Measurements from ENCODE around the gene ATP5ME. TPM values are rescaled to one million over a fixed set of nuclear protein-coding genes. Genes with fewer than 3 reads are reported as not detected.

ATP5ME gene
- total RNA-seq, 6 experiments from 2014 or later = 78.2 to 225 (median 162) TPM

DNA sequence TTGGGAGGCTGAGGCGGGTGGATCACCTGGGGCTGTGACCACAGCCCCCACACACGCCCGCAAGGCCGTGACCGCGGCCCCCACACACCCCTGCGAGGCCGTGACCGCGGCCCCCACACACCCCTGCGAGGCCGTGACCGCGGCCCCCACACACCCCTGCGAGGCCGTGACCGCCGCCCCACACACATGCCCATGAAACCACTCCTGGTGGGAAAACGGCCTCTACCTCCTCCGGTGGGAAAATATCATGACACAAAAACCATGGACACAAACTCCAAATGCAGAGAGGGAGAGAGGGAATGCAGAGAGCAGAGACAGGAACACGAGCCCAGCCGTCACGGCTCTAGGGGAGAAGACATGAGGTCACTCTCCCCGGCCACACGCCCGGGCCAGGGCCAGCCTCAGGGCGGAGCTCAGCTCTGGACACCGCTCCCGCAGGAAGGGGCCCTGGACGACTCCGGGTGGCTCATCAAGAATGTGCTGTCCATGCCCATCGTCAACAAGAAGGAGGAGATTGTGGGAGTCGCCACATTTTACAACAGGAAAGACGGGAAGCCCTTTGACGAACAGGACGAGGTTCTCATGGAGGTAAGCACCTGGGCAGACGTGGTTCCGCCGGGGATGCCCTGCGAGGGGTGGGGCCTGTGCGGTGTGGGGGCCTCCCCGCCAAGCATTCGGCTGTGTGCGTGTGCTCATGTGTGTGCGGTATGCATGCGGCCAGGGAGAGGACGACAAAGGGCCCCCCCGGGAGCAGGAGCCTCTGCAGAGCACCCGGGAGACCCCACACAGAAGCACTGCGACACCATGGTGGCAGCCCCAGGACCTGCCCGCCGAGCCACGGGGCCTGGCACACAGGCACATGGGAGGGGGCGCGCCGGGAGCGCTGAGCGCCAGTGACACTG lies 17.4 kb downstream of the ATP5ME start:
- TF ChIP-seq POLR2A (IDR thresholded peaks at IDR 0.05) (no peak), CTCF (IDR thresholded peaks at IDR 0.05) (no peak)
- H3K27ac ChIP-seq = no peak overlapping the region
- DNase-seq (peak in 2 of 3 donors; percentile 20 to 48), ATAC-seq (no peak)
- H3K4me1 ChIP-seq = no peaks in the 10 kb centered on the region
- no peak overlapping the region for H3K4me3 ChIP-seq
- no peaks in the 10 kb centered on the region for H3K27me3 ChIP-seq
- whole genome bisulfite sequencing (ENCODE audit: insufficient coverage, low coverage, low lambda C conversion rate, missing lambda C conversion rate) = 79% methylated on average over 18 of the region's 58 CpGs
- intact Hi-C loops (cut with DNase I) = no loop called here
- H3K36me3 ChIP-seq = no peaks in the 10 kb centered on the region
- no peaks in the 10 kb centered on the region for H3K9me3 ChIP-seq

- no peak for TF ChIP-seq CTCF (IDR thresholded peaks at IDR 0.05)
- TF ChIP-seq POLR2A (IDR thresholded peaks at IDR 0.05) = no peak
- Histone ChIP-seq H3K27ac (no peak overlapping the region), H3K4me3 (no peak overlapping the region), H3K36me3 (no peaks in the 10 kb centered on the region), H3K9me3 (no peaks in the 10 kb centered on the region), H3K4me1 (no peaks in the 10 kb centered on the region), H3K27me3 (no peaks in the 10 kb centered on the region)
- no CpG with 5 or more reads among the region's 26 CpGs for WGBS (ENCODE audit: insufficient coverage, low coverage, low lambda C conversion rate, missing lambda C conversion rate)
- ATAC-seq = peak in 1 of 4 donors; percentile 6
- intact Hi-C loops (cut with DNase I) = no loop called here
- DNase-seq = peak in 2 of 3 donors; percentile 13 to 39
Measured at GRCh38 chr4:655464-656151, 18.5 kb downstream of the ATP5ME start.

DNA sequence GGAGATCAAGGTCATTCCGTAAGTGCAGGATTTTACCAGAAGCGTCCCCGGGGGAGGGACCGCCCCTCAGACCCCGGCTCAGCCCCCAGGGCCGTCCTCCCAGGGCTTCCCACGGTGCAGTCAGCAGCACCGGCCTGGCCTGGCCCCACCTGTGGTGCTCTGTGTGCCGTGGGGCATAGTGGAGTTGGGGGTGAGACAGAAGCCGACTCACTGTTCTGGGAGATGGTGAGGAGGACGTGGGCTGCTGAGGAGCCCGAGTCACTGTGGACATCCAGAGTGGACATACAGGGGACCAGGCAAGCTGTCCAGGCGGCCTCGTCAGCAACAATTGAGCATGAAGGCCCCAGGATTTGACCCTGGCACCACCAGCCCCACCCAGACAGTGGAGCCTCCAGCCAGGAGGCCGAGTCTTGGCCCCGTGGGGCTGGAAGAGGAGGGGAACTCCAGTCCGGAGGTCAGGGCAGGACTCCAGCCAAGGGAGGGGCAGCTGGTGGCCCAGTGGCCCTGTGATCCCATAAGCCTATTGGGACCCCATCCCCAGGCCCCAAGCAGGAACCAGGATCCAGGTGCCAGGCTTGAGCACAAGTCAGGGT lies 19.1 kb downstream of the ATP5ME start:
- DNase-seq (peak in 2 of 3 donors; percentile 12 to 40), ATAC-seq (no peak)
- Histone ChIP-seq H3K27ac (no peak overlapping the region), H3K4me3 (no peak overlapping the region), H3K9me3 (no peaks in the 10 kb centered on the region), H3K36me3 (no peaks in the 10 kb centered on the region), H3K27me3 (no peaks in the 10 kb centered on the region), H3K4me1 (no peaks in the 10 kb centered on the region)
- intact Hi-C loops (cut with DNase I) = no loop called here
- WGBS (ENCODE audit: insufficient coverage, low coverage, low lambda C conversion rate, missing lambda C conversion rate) = 45% methylated on average over 4 of the region's 17 CpGs
- TF ChIP-seq POLR2A (IDR thresholded peaks at IDR 0.05) (no peak), CTCF (IDR thresholded peaks at IDR 0.05) (no peak)

GRCh38 chr4:654503-654845 lies 19.6 kb downstream of the ATP5ME start:
- Histone ChIP-seq H3K9me3 (no peaks in the 10 kb centered on the region), H3K36me3 (no peaks in the 10 kb centered on the region), H3K4me1 (no peaks in the 10 kb centered on the region), H3K4me3 (no peak overlapping the region), H3K27me3 (no peaks in the 10 kb centered on the region), H3K27ac (no peak overlapping the region)
- intact Hi-C loops (cut with DNase I) = no loop called here
- ATAC-seq (no peak), DNase-seq (peak in 1 of 3 donors; percentile 46)
- no CpG with 5 or more reads among the region's 17 CpGs for WGBS (ENCODE audit: insufficient coverage, low coverage, low lambda C conversion rate, missing lambda C conversion rate)
- TF ChIP-seq CTCF (IDR thresholded peaks at IDR 0.05) (no peak), POLR2A (IDR thresholded peaks at IDR 0.05) (no peak)

Measured in right lobe of liver (tissue), 6 donors.